Measurements from ENCODE around the gene ABCB10. TPM values are rescaled to one million over a fixed set of nuclear protein-coding genes. Genes with fewer than 3 reads are reported as not detected.

ABCB10 gene
- total RNA-seq, 2 donors from 2014 or later, result 25.0 to 27.7 TPM

DNA sequence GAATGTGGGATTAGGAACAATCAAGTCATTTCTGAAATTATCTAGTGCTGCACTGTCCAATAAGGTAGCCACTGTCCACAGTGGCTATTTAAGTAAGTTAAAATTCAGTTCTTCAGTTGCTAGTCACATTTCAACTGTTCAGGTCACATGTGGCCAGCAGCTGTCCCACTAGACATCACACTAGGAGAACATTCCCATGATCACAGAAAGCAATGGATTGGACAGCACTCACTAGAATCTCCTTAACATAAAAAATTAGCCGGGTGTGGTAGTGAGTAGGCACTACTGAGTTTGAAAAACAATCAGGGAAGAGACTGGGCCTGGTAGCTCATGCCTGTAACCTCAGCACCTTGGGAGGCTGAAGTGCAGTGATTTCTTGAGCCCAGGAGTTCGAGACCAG lies 84.0 kb downstream of the ABCB10 start:
- Histone ChIP-seq H3K27ac (no peak overlapping the region), H3K27me3 (replicated peaks; ENCODE audit: insufficient read depth) (no peaks in the 10 kb centered on the region), H3K36me3 (peaks cover 29% of the 10 kb centered on the region), H3K9me3 (no peaks in the 10 kb centered on the region), H3K4me3 (no peak overlapping the region), H3K4me1 (ENCODE audit: control insufficient read depth in 1 of 2, low read depth in 2 of 2) (no peaks in the 10 kb centered on the region)
- DNase-seq (ENCODE audit: low spot score) (no peak), ATAC-seq (ENCODE audit: insufficient number of reproducible peaks, low FRiP score, low read depth) (no peak)
- TF ChIP-seq, protein P1, sequence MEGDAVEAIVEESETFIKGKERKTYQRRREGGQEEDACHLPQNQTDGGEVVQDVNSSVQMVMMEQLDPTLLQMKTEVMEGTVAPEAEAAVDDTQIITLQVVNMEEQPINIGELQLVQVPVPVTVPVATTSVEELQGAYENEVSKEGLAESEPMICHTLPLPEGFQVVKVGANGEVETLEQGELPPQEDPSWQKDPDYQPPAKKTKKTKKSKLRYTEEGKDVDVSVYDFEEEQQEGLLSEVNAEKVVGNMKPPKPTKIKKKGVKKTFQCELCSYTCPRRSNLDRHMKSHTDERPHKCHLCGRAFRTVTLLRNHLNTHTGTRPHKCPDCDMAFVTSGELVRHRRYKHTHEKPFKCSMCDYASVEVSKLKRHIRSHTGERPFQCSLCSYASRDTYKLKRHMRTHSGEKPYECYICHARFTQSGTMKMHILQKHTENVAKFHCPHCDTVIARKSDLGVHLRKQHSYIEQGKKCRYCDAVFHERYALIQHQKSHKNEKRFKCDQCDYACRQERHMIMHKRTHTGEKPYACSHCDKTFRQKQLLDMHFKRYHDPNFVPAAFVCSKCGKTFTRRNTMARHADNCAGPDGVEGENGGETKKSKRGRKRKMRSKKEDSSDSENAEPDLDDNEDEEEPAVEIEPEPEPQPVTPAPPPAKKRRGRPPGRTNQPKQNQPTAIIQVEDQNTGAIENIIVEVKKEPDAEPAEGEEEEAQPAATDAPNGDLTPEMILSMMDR (IDR thresholded peaks at IDR 0.05), result no peak

DNA sequence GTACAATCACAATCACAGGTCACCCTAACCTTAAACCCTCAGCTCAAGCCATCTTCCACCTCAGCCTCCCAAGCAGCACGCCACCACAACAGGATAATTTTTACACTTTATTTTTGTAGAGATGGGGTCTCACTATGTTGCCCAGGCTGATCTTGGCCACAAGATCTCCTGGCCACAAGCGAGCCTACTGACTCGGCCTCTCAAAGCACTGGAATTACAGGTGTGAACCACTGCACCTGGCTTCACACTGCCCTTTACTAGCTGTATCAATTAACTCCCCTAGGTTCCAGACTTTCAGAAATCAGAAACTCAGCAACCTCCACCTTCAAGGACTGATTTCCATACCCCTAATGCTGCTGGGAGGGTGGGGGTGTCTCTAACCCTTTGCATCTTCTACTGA lies 87.3 kb downstream of the ABCB10 start:
- ATAC-seq (ENCODE audit: insufficient number of reproducible peaks, low FRiP score, low read depth) (no peak), DNase-seq (ENCODE audit: low spot score) (no peak)
- H3K9me3 ChIP-seq, result no peaks in the 10 kb centered on the region
- no peak overlapping the region for H3K4me3 ChIP-seq
- H3K27ac ChIP-seq, result no peak overlapping the region
- TF ChIP-seq, protein P1 (IDR thresholded peaks at IDR 0.05), result no peak
- H3K4me1 ChIP-seq (ENCODE audit: control insufficient read depth in 1 of 2, low read depth in 2 of 2), result no peaks in the 10 kb centered on the region
- no peaks in the 10 kb centered on the region for H3K27me3 ChIP-seq (replicated peaks; ENCODE audit: insufficient read depth)
- peaks cover 39% of the 10 kb centered on the region for H3K36me3 ChIP-seq

DNA sequence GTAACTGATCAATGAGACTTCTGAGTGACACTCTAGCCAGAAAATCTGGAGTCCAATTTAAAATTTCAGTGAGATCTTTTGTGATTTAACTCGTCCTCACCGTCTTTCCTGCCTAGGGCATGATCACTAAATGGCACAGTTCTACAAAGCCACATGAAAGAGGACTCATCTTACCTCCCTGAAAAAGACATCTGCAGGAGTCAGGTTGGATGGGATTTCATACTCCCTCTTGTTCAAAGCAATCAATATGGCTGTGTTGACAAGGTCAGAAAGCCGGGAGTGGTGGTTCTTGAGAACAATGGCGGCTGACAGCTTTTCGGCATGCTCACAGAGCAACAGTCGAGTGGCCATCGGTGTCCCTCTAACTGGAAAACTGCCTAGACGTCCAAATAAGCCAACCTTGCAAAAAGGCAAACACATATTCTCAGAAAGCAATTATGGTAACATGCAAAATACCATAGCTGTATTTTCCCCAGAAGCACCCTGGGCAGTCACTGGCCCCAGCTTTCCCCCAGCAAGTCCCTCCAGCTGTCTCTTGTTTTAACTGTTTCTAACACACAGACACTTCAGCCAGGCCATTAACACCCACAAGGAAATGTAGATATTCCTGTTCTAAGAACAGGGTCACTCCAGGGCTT lies 88.0 kb downstream of the ABCB10 start:
- H3K36me3 ChIP-seq, result peaks cover 35% of the 10 kb centered on the region
- no peaks in the 10 kb centered on the region for H3K9me3 ChIP-seq
- H3K27ac ChIP-seq, result no peak overlapping the region
- no peak overlapping the region for H3K4me3 ChIP-seq
- ATAC-seq (ENCODE audit: insufficient number of reproducible peaks, low FRiP score, low read depth) (no peak), DNase-seq (ENCODE audit: low spot score) (no peak)
- H3K27me3 ChIP-seq (replicated peaks; ENCODE audit: insufficient read depth), result no peaks in the 10 kb centered on the region
- TF ChIP-seq, protein P1 (IDR thresholded peaks at IDR 0.05), result no peak
- no peaks in the 10 kb centered on the region for H3K4me1 ChIP-seq (ENCODE audit: control insufficient read depth in 1 of 2, low read depth in 2 of 2)

DNA sequence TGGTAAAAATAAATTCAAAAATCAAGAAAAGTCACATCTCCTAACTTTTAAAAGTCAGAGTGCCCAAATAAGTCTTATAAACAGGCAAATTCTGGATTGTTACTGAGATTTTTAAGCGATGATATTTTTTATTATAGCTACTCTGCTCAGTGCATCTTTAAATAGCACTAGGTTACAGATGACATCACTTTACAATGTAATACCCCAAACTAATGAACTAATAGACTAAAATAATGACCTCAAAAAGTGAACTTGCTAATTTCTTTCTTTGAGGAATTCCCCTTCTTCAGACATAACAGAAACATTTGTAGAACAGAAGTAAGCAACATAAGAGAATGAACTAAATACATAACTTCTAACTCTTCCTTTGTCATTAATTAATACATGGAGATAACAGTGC lies 91.6 kb downstream of the ABCB10 start:
- DNase-seq (ENCODE audit: low spot score) (no peak), ATAC-seq (ENCODE audit: insufficient number of reproducible peaks, low FRiP score, low read depth) (no peak)
- H3K4me3 ChIP-seq, result no peak overlapping the region
- no peak overlapping the region for H3K27ac ChIP-seq
- H3K36me3 ChIP-seq, result peaks cover 47% of the 10 kb centered on the region
- TF ChIP-seq, protein P1 (IDR thresholded peaks at IDR 0.05), result no peak
- no peaks in the 10 kb centered on the region for H3K27me3 ChIP-seq (replicated peaks; ENCODE audit: insufficient read depth)
- no peaks in the 10 kb centered on the region for H3K4me1 ChIP-seq (ENCODE audit: control insufficient read depth in 1 of 2, low read depth in 2 of 2)
- H3K9me3 ChIP-seq, result no peaks in the 10 kb centered on the region

Other genes with a start within 250 kb of the ABCB10 start
- gene CCSAP, start 215.7 kb downstream of the ABCB10 start, total RNA-seq, result 1 to 10 TPM; 3.8 to 5.6 TPM
- 1 to 10 TPM in 1 of 2 donors, under 1 TPM in 1; 0.99 to 2.3 TPM for gene ACTA1, start 124.6 kb downstream of the ABCB10 start, total RNA-seq
- gene NUP133, start 50.4 kb downstream of the ABCB10 start, total RNA-seq, result 10 to 100 TPM; 25.0 to 45.6 TPM
- gene TAF5L, start 67.4 kb upstream of the ABCB10 start, total RNA-seq, result 10 to 100 TPM; 21.5 to 29.8 TPM
- gene URB2, start 67.5 kb upstream of the ABCB10 start, total RNA-seq, result 10 to 100 TPM in 1 of 2 donors, 1 to 10 TPM in 1; 8.5 to 26.9 TPM

Measured in thoracic aorta (tissue), 2 donors.